GM10248 (cell line): ENCODE data around the gene ZFAND2A.

ENCODE experiments used
- CTCF ChIA-PET: fragments of 300-600 bp; sonication (Branson Sonifier 250); formaldehyde crosslinking; extraction: SDS; loops from one replicate; lab custom pipeline; 2021; ENCODE audit warnings: antibody characterized with exemption; lab: Yijun Ruan, JAX
- POLR2A ChIA-PET: fragments of 350-650 bp; sonication (Branson Sonifier 250); formaldehyde crosslinking; extraction: SDS; loops from one replicate; lab custom pipeline; 2020; ENCODE audit warnings: antibody characterized with exemption; lab: Yijun Ruan, JAX
- DNase-seq: peaks from one replicate; pipeline ENCODE4 v3.0.0; 2012; ENCODE audit errors: extremely low spot score
- CTCF ChIP-seq: IDR thresholded peaks from 2 replicates; pipeline ENCODE4 v1.5.1; 2012; ENCODE audit warnings: mild to moderate bottlenecking, low read depth; ENCODE audit errors: extremely low read depth, missing control alignments, control extremely low read depth

Gene ZFAND2A

GRCh38 chr7:1104516-1105179 lies 55.3 kb downstream of the ZFAND2A start:
- no peak for TF ChIP-seq CTCF
- ChIA-PET POLR2A (interaction anchor here (0.6 kb wide), 1 partner anchor 45 kb away, joined by 3 read pairs; no protein-coding TSS in a partner anchor), CTCF (interaction anchor here (0.7 to 9.4 kb wide), 11 partner anchors 10 to 112 kb away, joined by 3 to 73 read pairs (median 5); partner anchors contain the start of gene GPER1)
- no peak for DNase-seq

GRCh38 chr7:1103789-1104515 lies 56.0 kb downstream of the ZFAND2A start:
- TF ChIP-seq CTCF, result no peak
- ChIA-PET POLR2A (interaction anchor here (0.6 kb wide), 1 partner anchor 46 kb away, joined by 3 read pairs; no protein-coding TSS in a partner anchor), CTCF (interaction anchor here (0.7 to 9.4 kb wide), 11 partner anchors 9 to 111 kb away, joined by 3 to 73 read pairs (median 5); partner anchors contain the start of gene GPER1)
- no peak for DNase-seq

- POLR2A ChIA-PET, result no interaction called here
- DNase-seq, result peak; percentile 74
- CTCF ChIA-PET, result interaction anchor here (1.2 to 9.4 kb wide), 9 partner anchors 9 to 110 kb away, joined by 3 to 73 read pairs (median 6); partner anchors contain the start of gene GPER1
- no peak for TF ChIP-seq CTCF
Observed at GRCh38 chr7:1103009-1103788, 56.8 kb downstream of the ZFAND2A start.
